ENCODE measurements around the gene CHMP1A. TPM values are rescaled to one million over a fixed set of nuclear protein-coding genes. Genes with fewer than 3 reads are reported as not detected.

The CHMP1A gene
- total RNA-seq, 4 donors from 2014 or later: 53.4 to 105 (median 78.8) TPM

- in situ Hi-C loops (cut with MboI; ENCODE audit: low sequenced_read_pairs in 4 of 4): no loop called here
- peaks cover 21 to 38% (median 27%) of the 10 kb centered on the region in 3 donors for H3K27me3 ChIP-seq
- no peaks in the 10 kb centered on the region for H3K9me3 ChIP-seq
- H3K36me3 ChIP-seq: no peaks in the 10 kb centered on the region
- intact Hi-C loops (cut with DNase I; ENCODE audit: low total_unique reads): no loop called here
- H3K4me1 ChIP-seq: no peaks in the 10 kb centered on the region
- TF ChIP-seq CTCF (IDR thresholded peaks at IDR 0.05 in 4 of 5, conservative IDR thresholded peaks at IDR 0.05 in 1 of 5) (no peak), POLR2A (IDR thresholded peaks at IDR 0.05) (no peak)
- DNase-seq: no peak
- ATAC-seq: no peak
- no peak overlapping the region for H3K4me3 ChIP-seq
- no peak overlapping the region for H3K27ac ChIP-seq
Observed at GRCh38 chr16:89629827-89630610, 27.5 kb downstream of the CHMP1A start.

GRCh38 chr16:89624777-89625761 lies 32.4 kb downstream of the CHMP1A start:
- Histone ChIP-seq H3K27me3 (peaks cover 8 to 31% (median 17%) of the 10 kb centered on the region in 3 donors), H3K4me1 (no peaks in the 10 kb centered on the region), H3K9me3 (no peaks in the 10 kb centered on the region), H3K27ac (no peak overlapping the region), H3K36me3 (no peaks in the 10 kb centered on the region), H3K4me3 (no peak overlapping the region)
- ATAC-seq (no peak), DNase-seq (no peak)
- intact Hi-C loops (cut with DNase I; ENCODE audit: low total_unique reads) (no loop called here), in situ Hi-C loops (cut with MboI; ENCODE audit: low sequenced_read_pairs in 4 of 4) (no loop called here)
- TF ChIP-seq CTCF (IDR thresholded peaks at IDR 0.05 in 4 of 5, conservative IDR thresholded peaks at IDR 0.05 in 1 of 5) (no peak), POLR2A (IDR thresholded peaks at IDR 0.05) (no peak)

GRCh38 chr16:89623511-89624261 lies 33.8 kb downstream of the CHMP1A start:
- intact Hi-C loops (cut with DNase I; ENCODE audit: low total_unique reads) (no loop called here), in situ Hi-C loops (cut with MboI; ENCODE audit: low sequenced_read_pairs in 4 of 4) (no loop called here)
- H3K4me1 ChIP-seq: no peaks in the 10 kb centered on the region
- TF ChIP-seq POLR2A (IDR thresholded peaks at IDR 0.05): no peak
- TF ChIP-seq CTCF (IDR thresholded peaks at IDR 0.05 in 4 of 5, conservative IDR thresholded peaks at IDR 0.05 in 1 of 5): no peak
- ATAC-seq (no peak), DNase-seq (no peak)
- no peak overlapping the region for H3K4me3 ChIP-seq
- H3K27me3 ChIP-seq: peaks cover 12 to 34% (median 20%) of the 10 kb centered on the region in 3 donors
- no peaks in the 10 kb centered on the region for H3K36me3 ChIP-seq
- H3K9me3 ChIP-seq: no peaks in the 10 kb centered on the region
- no peak overlapping the region for H3K27ac ChIP-seq

GRCh38 chr16:89621698-89622409 lies 35.7 kb downstream of the CHMP1A start:
- Histone ChIP-seq H3K9me3 (no peaks in the 10 kb centered on the region), H3K4me1 (no peaks in the 10 kb centered on the region), H3K27ac (no peak overlapping the region), H3K4me3 (no peak overlapping the region), H3K36me3 (no peaks in the 10 kb centered on the region), H3K27me3 (peaks cover 12 to 34% (median 20%) of the 10 kb centered on the region in 3 donors)
- DNase-seq: no peak
- TF ChIP-seq CTCF (IDR thresholded peaks at IDR 0.05 in 4 of 5, conservative IDR thresholded peaks at IDR 0.05 in 1 of 5) (no peak), POLR2A (IDR thresholded peaks at IDR 0.05) (no peak)
- in situ Hi-C loops (cut with MboI; ENCODE audit: low sequenced_read_pairs in 4 of 4) (no loop called here), intact Hi-C loops (cut with DNase I; ENCODE audit: low total_unique reads) (no loop called here)
- ATAC-seq: no peak

Measured in gastrocnemius medialis (tissue), 4 donors.